ENCODE results near the gene EML1. TPM values are rescaled to one million over a fixed set of nuclear protein-coding genes. Genes with fewer than 3 reads are reported as not detected.

EML1 gene
- total RNA-seq, 2 donors from 2014 or later, result 55.1 to 66.5 TPM

- no peak for DNase-seq (ENCODE audit: low spot score)
- Histone ChIP-seq H3K36me3 (no peaks in the 10 kb centered on the region), H3K4me3 (no peak overlapping the region), H3K27ac (peak overlapping the region; percentile 70 to 80), H3K4me1 (ENCODE audit: control insufficient read depth in 1 of 2, low read depth in 2 of 2) (peaks cover 21 to 53% of the 10 kb centered on the region in 2 donors), H3K27me3 (replicated peaks; ENCODE audit: insufficient read depth) (no peaks in the 10 kb centered on the region), H3K9me3 (no peaks in the 10 kb centered on the region)
- TF ChIP-seq, protein P1, sequence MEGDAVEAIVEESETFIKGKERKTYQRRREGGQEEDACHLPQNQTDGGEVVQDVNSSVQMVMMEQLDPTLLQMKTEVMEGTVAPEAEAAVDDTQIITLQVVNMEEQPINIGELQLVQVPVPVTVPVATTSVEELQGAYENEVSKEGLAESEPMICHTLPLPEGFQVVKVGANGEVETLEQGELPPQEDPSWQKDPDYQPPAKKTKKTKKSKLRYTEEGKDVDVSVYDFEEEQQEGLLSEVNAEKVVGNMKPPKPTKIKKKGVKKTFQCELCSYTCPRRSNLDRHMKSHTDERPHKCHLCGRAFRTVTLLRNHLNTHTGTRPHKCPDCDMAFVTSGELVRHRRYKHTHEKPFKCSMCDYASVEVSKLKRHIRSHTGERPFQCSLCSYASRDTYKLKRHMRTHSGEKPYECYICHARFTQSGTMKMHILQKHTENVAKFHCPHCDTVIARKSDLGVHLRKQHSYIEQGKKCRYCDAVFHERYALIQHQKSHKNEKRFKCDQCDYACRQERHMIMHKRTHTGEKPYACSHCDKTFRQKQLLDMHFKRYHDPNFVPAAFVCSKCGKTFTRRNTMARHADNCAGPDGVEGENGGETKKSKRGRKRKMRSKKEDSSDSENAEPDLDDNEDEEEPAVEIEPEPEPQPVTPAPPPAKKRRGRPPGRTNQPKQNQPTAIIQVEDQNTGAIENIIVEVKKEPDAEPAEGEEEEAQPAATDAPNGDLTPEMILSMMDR (IDR thresholded peaks at IDR 0.05), result no peak
- ATAC-seq (ENCODE audit: insufficient number of reproducible peaks, low FRiP score, low read depth), result no peak
Measured at GRCh38 chr14:99747167-99747566, 46.0 kb upstream of the EML1 start.

DNA sequence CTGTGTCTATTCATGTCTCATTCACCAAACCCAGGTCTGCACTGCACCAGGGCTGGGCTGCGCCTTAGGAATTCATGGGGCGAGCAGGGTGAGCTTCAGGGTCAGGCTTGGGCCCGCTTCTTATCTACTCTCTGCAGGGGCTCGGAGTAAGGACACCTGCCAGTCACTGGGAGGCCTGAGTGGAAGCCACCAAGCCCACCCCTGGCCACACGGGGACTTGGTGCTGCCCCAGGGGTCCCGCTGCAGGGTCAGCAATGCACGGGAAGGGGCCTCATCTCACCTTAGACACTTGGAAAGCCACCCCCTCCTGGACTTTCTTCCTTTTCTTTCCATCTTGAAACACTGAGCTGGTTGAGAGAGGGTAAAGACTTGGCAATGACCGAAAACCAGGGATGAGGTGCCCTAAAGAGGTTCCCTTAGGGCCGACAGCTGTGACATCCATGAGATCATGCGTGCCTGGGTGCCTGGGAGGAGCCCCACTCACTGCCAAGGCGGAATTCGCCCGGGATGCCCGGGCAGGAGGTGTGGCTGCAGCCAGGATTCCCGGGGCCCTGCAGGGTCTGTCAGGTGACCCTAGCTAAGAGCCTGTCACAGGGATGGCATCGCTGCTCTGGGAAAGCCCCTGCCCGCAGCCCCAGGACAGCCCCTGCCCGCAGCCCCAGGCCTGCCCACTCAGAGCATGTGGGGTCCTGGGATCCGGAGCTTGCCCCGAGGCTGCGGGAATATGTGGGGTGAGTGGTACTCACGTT is 45.5 kb upstream of the EML1 start:
- Histone ChIP-seq H3K27ac (peak overlapping the region; percentile 70 to 80), H3K4me3 (no peak overlapping the region), H3K4me1 (ENCODE audit: control insufficient read depth in 1 of 2, low read depth in 2 of 2) (peaks cover 27 to 59% of the 10 kb centered on the region in 2 donors), H3K9me3 (no peaks in the 10 kb centered on the region), H3K27me3 (replicated peaks; ENCODE audit: insufficient read depth) (no peaks in the 10 kb centered on the region), H3K36me3 (no peaks in the 10 kb centered on the region)
- DNase-seq (ENCODE audit: low spot score), result no peak
- no peak for ATAC-seq (ENCODE audit: insufficient number of reproducible peaks, low FRiP score, low read depth)
- TF ChIP-seq, protein P1 (IDR thresholded peaks at IDR 0.05), result no peak

DNA sequence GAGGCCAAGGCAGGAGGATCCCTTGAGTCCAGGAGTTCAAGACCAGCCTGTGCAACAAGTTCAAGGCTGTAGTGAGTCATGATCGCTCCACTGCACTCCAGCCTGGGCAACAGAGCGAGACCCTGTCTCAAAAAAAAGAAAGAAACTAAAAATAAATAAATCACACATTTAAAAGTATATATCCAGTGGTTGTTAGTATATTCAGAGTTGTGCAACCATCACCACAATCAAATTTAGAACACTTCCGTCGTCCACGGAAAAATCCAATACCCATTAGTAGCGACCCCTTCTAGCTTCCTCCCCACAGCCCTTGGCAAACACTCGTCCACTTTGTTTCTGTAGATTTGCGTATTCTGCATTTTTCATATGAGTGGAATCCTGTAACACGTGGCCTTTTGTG is 44.7 kb upstream of the EML1 start:
- Histone ChIP-seq H3K4me3 (no peak overlapping the region), H3K9me3 (no peaks in the 10 kb centered on the region), H3K27me3 (replicated peaks; ENCODE audit: insufficient read depth) (no peaks in the 10 kb centered on the region), H3K4me1 (ENCODE audit: control insufficient read depth in 1 of 2, low read depth in 2 of 2) (peaks cover 32 to 65% of the 10 kb centered on the region in 2 donors), H3K27ac (no peak overlapping the region), H3K36me3 (no peaks in the 10 kb centered on the region)
- no peak for ATAC-seq (ENCODE audit: insufficient number of reproducible peaks, low FRiP score, low read depth)
- DNase-seq (ENCODE audit: low spot score), result no peak
- TF ChIP-seq, protein P1 (IDR thresholded peaks at IDR 0.05), result no peak

- no peaks in the 10 kb centered on the region for H3K9me3 ChIP-seq
- H3K27me3 ChIP-seq (replicated peaks; ENCODE audit: insufficient read depth), result no peaks in the 10 kb centered on the region
- no peak overlapping the region for H3K4me3 ChIP-seq
- H3K27ac ChIP-seq, result no peak overlapping the region
- H3K4me1 ChIP-seq (ENCODE audit: control insufficient read depth in 1 of 2, low read depth in 2 of 2), result peaks cover 39 to 69% of the 10 kb centered on the region in 2 donors
- ATAC-seq (ENCODE audit: insufficient number of reproducible peaks, low FRiP score, low read depth), result no peak
- TF ChIP-seq, protein P1 (IDR thresholded peaks at IDR 0.05), result peak; percentile 38
- DNase-seq (ENCODE audit: low spot score), result no peak
- H3K36me3 ChIP-seq, result no peaks in the 10 kb centered on the region
Measured at GRCh38 chr14:99749142-99749541, 44.1 kb upstream of the EML1 start.

DNA sequence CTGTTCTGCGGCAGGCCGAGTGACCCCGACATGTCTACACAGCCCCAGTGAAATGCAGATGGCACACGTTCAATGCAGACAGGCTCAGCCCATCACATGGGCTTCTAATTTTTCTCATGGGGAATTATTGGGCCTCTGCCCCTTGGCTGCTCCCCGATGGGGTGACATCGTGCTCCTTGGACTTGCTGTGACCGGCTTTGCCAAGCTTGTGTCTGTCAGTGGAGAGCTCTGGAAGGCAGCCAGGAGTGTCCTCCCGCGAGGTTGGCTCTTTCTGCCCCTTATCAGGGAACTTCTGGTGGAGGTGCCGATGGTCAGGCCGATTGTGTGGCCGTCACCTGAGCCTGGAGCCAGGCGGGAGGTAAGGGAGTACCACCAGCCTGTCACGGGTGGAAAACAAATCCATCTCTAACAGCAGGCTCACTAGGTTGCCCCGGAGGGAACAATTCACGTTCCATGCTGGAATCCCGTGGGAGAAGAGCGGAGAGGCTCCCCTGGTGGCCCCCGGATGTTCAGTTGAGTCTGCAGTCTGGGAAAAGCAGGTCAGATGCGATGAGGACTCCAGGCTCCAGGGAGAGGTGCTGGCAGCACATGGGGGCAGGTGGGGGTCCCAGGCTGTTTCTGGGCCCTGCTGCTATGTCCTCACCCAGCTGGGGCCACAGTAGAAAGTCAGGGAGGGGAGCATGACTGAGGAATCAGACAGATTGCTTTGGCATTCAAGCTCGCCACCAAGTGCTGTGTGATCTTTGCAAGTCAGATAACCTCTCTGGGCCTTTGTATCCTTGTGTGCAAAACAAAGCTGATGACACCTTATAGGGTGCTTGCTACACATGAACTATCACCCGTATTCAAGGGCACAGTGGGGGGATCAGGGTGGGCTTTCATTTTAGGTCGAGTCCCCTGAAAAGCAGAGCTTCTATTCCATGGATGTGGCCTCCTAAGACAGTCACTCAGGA is 43.2 kb upstream of the EML1 start:
- Histone ChIP-seq H3K27me3 (replicated peaks; ENCODE audit: insufficient read depth) (no peaks in the 10 kb centered on the region), H3K27ac (no peak overlapping the region), H3K36me3 (no peaks in the 10 kb centered on the region), H3K9me3 (no peaks in the 10 kb centered on the region), H3K4me1 (ENCODE audit: control insufficient read depth in 1 of 2, low read depth in 2 of 2) (peaks cover 45 to 69% of the 10 kb centered on the region in 2 donors), H3K4me3 (no peak overlapping the region)
- ATAC-seq (ENCODE audit: insufficient number of reproducible peaks, low FRiP score, low read depth) (no peak), DNase-seq (ENCODE audit: low spot score) (no peak)
- TF ChIP-seq, protein P1 (IDR thresholded peaks at IDR 0.05), result no peak

Measured in thoracic aorta (tissue), 2 donors.